Astrocyte of the spinal cord (primary cell): ENCODE data around the gene CHD6.
"Not testable (repeated sequence)": the region's sequence is repeated elsewhere in the genome, so short reads cannot be mapped to it uniquely, and the experiment has no call there.

Experiments used
- DNase-seq: peaks from one replicate; pipeline ENCODE4 v3.0.0; 2011; ENCODE audit warnings: low read depth, low spot score
- H3K4me3 ChIP-seq: 2 replicates; pipeline ENCODE4 v1.5.1; 2011; ENCODE audit warnings: low read depth, mild to moderate bottlenecking, low read length, moderate library complexity
- CTCF ChIP-seq: IDR thresholded peaks from 2 replicates; pipeline ENCODE4 v1.5.1; 2012; ENCODE audit warnings: low read depth, mild to moderate bottlenecking, low read length, inconsistent platforms
- in situ Hi-C: cut with HindIII; loops from 2 replicates; pipeline ENCODE4 v1.10.0; 2017; ENCODE audit warnings: low sequenced_read_pairs

CHD6 gene

GRCh38 chr20:41546535-41546934, 71.6 kb downstream of the CHD6 start:
- no peak for TF ChIP-seq CTCF
- in situ Hi-C loops: no loop called here
- H3K4me3 ChIP-seq: no peak overlapping the region
- no peak for DNase-seq

DNA sequence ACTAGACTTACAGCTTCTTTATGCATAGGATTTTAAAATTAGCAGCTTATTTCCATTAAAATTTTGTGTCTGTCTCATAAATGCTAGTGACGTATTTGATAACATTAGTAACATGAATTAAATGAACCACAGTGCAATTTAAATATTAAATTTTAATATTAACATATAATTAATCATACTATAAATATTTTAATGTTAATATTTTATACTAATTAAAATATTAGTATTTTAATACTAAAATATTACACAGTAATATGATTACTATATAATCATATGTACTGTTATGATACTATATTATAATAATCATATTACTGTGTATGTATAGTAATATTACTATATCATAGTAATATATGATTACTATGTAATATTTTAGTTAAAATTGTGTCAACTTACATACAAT, 73.7 kb downstream of the CHD6 start:
- no peak for TF ChIP-seq CTCF

GRCh38 chr20:41540918-41541317, 77.3 kb downstream of the CHD6 start:
- H3K4me3 ChIP-seq: no peak overlapping the region
- in situ Hi-C loops: no loop called here
- TF ChIP-seq CTCF: no peak
- no peak for DNase-seq

More for the DNA sequence above, 73.7 kb downstream of the CHD6 start:
- in situ Hi-C loops: no loop called here
- no peak overlapping the region for H3K4me3 ChIP-seq
- no peak for DNase-seq

GRCh38 chr20:41540459-41540858, 77.7 kb downstream of the CHD6 start:
- in situ Hi-C loops: no loop called here
- no peak for TF ChIP-seq CTCF
- no peak for DNase-seq
- no peak overlapping the region for H3K4me3 ChIP-seq

- no peak for TF ChIP-seq CTCF
- in situ Hi-C loops: no loop called here
- no peak overlapping the region for H3K4me3 ChIP-seq
- DNase-seq: no peak
Measured at GRCh38 chr20:41538810-41539596, 79.2 kb downstream of the CHD6 start.

- TF ChIP-seq CTCF: no peak
- in situ Hi-C loops: no loop called here
- DNase-seq: no peak
- H3K4me3 ChIP-seq: no peak overlapping the region
Measured at GRCh38 chr20:41537865-41538264, 80.3 kb downstream of the CHD6 start.

DNA sequence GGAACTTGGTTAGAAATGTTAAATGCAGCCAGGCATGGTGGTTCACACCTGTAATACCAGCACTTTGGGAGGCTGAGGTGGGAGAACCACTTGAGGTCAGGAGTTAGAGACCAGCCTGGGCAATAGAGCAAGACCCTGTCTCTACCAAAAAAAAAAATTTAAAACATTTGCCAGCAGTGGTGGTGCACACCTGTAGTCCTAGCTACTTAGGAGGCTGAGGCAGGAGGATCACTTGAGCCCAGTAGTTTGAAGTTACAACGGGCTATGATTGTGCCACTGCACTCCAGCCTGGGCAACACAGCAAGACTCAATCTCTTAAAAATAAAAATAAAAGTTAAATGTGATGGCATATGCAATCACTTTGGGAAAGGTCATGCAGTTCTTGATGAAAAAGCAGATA, 82.6 kb downstream of the CHD6 start:
- DNase-seq, in situ Hi-C loops, H3K4me3 ChIP-seq: not testable (repeated sequence)
